Measurements from ENCODE around the gene ARHGAP6.

The ARHGAP6 gene

DNA sequence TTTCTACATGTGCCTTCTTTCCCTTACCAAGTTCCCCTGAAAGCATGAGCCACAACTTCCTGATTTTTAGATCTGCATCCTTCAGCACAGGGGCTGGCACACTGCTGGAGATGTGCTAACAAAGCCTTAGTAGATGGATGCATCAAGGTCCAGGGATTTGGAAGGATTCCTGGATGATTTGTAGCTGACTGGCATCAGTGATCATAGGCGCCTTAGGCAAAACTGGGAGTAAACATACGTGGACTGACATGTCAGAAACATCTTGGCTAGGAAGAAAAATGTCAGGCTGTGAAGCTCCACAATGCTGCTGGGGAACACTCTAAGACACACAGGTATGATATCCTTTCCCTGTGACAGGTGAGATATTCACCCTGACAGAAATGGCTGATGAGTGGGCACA lies 216.1 kb downstream of the ARHGAP6 start:
- no peak for DNase-seq
- Histone ChIP-seq H3K27ac (no peak overlapping the region), H3K9me3 (ENCODE audit: severe bottlenecking) (no peaks in the 10 kb centered on the region), H3K36me3 (no peaks in the 10 kb centered on the region), H3K27me3 (ENCODE audit: insufficient read depth, low read depth, severe bottlenecking) (peaks cover 66% of the 10 kb centered on the region), H3K4me3 (ENCODE audit: low read depth, low read length) (no peak overlapping the region)
- TF ChIP-seq, protein P1, sequence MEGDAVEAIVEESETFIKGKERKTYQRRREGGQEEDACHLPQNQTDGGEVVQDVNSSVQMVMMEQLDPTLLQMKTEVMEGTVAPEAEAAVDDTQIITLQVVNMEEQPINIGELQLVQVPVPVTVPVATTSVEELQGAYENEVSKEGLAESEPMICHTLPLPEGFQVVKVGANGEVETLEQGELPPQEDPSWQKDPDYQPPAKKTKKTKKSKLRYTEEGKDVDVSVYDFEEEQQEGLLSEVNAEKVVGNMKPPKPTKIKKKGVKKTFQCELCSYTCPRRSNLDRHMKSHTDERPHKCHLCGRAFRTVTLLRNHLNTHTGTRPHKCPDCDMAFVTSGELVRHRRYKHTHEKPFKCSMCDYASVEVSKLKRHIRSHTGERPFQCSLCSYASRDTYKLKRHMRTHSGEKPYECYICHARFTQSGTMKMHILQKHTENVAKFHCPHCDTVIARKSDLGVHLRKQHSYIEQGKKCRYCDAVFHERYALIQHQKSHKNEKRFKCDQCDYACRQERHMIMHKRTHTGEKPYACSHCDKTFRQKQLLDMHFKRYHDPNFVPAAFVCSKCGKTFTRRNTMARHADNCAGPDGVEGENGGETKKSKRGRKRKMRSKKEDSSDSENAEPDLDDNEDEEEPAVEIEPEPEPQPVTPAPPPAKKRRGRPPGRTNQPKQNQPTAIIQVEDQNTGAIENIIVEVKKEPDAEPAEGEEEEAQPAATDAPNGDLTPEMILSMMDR (IDR thresholded peaks at IDR 0.05; ENCODE audit: low read depth, low read length) = no peak

DNA sequence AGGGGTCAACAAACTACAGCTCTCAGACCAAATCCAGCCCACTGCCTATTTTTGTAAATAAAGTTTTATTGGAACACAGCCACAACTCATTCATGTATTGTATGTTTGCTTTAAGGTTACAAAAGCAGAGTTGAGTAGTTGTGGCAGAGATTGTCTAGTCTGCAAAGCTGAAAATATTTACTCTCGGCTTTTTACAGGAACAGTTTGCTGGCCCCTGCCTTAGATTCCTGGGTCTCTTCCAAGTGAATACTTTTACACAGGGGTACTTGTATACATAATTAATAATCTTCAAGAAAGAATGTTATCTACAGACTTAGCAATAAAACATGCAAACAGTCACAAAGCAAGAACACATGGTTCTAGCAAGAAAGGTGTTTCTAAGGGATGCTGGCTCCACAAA lies 218.3 kb downstream of the ARHGAP6 start:
- H3K4me3 ChIP-seq (ENCODE audit: low read depth, low read length) = no peak overlapping the region
- no peak for DNase-seq

GRCh38 chrX:11446949-11447348 lies 218.8 kb downstream of the ARHGAP6 start:
- TF ChIP-seq, protein P1 (IDR thresholded peaks at IDR 0.05; ENCODE audit: low read depth, low read length) = no peak
- H3K27ac ChIP-seq = no peak overlapping the region

More for the DNA sequence above, 218.3 kb downstream of the ARHGAP6 start:
- Histone ChIP-seq H3K27me3 (ENCODE audit: insufficient read depth, low read depth, severe bottlenecking) (peaks cover 59% of the 10 kb centered on the region), H3K27ac (no peak overlapping the region), H3K9me3 (ENCODE audit: severe bottlenecking) (no peaks in the 10 kb centered on the region), H3K36me3 (no peaks in the 10 kb centered on the region)
- TF ChIP-seq, protein P1 (IDR thresholded peaks at IDR 0.05; ENCODE audit: low read depth, low read length) = no peak

DNA sequence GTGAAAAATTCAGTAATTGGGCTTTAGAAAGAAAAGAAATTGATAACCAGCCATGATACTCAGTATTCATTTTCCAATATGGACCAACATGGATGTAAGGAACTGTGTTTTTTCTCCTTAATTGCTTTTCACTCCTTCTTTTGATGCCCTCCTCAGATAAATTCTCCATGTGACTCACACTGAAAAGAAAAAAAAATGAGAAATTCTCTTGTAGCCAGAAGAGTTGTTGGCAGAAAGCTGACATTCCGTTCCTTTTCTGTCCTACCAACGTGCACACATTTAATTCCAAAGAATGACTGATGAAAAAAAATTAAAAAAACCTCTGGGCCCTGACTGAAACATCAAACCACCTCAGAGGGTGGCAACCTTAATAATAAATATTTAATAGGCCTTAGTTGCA lies 219.4 kb downstream of the ARHGAP6 start:
- no peak for DNase-seq
- peaks cover 50% of the 10 kb centered on the region for H3K27me3 ChIP-seq (ENCODE audit: insufficient read depth, low read depth, severe bottlenecking)
- no peaks in the 10 kb centered on the region for H3K9me3 ChIP-seq (ENCODE audit: severe bottlenecking)
- H3K36me3 ChIP-seq = no peaks in the 10 kb centered on the region
- H3K27ac ChIP-seq = no peak overlapping the region
- TF ChIP-seq, protein P1 (IDR thresholded peaks at IDR 0.05; ENCODE audit: low read depth, low read length) = no peak
- H3K4me3 ChIP-seq (ENCODE audit: low read depth, low read length) = no peak overlapping the region

More at GRCh38 chrX:11446949-11447348, 218.8 kb downstream of the ARHGAP6 start:
- no peak for DNase-seq
- Histone ChIP-seq H3K9me3 (ENCODE audit: severe bottlenecking) (no peaks in the 10 kb centered on the region), H3K4me3 (ENCODE audit: low read depth, low read length) (no peak overlapping the region), H3K36me3 (no peaks in the 10 kb centered on the region), H3K27me3 (ENCODE audit: insufficient read depth, low read depth, severe bottlenecking) (peaks cover 54% of the 10 kb centered on the region)

GRCh38 chrX:11445540-11445939 lies 220.2 kb downstream of the ARHGAP6 start:
- Histone ChIP-seq H3K9me3 (ENCODE audit: severe bottlenecking) (no peaks in the 10 kb centered on the region), H3K36me3 (no peaks in the 10 kb centered on the region), H3K27me3 (ENCODE audit: insufficient read depth, low read depth, severe bottlenecking) (peaks cover 51% of the 10 kb centered on the region), H3K4me3 (ENCODE audit: low read depth, low read length) (no peak overlapping the region), H3K27ac (no peak overlapping the region)
- no peak for DNase-seq
- TF ChIP-seq, protein P1 (IDR thresholded peaks at IDR 0.05; ENCODE audit: low read depth, low read length) = no peak

- no peak for DNase-seq
- H3K36me3 ChIP-seq = no peaks in the 10 kb centered on the region
- H3K27me3 ChIP-seq (ENCODE audit: insufficient read depth, low read depth, severe bottlenecking) = peaks cover 48% of the 10 kb centered on the region
- H3K9me3 ChIP-seq (ENCODE audit: severe bottlenecking) = no peaks in the 10 kb centered on the region
- H3K27ac ChIP-seq = no peak overlapping the region
- H3K4me3 ChIP-seq (ENCODE audit: low read depth, low read length) = no peak overlapping the region
- TF ChIP-seq, protein P1 (IDR thresholded peaks at IDR 0.05; ENCODE audit: low read depth, low read length) = no peak
Observed at GRCh38 chrX:11444052-11444451, 221.7 kb downstream of the ARHGAP6 start.

Data from WERI-Rb-1 (cell line).